A673 (cell line): ENCODE results near the gene MYPN. TPM values are rescaled to one million over a fixed set of nuclear protein-coding genes. Genes with fewer than 3 reads are reported as not detected.

Experiments used
- BruUV-seq: library from RNA; stranded (reverse); fragments of 400-500 nt; replicated peaks from 2 replicates; lab custom pipeline; 2021; lab: Mats Ljungman, UMichigan
- CTCF ChIA-PET: fragments of 300-600 bp; sonication (Branson Sonifier 250); formaldehyde crosslinking; loops from one replicate; lab custom pipeline; 2022; ENCODE audit warnings: antibody characterized with exemption; lab: Charles Lee
- POLR2A ChIA-PET: fragments of 300-600 bp; sonication (Branson Sonifier 250); formaldehyde crosslinking; loops from one replicate; lab custom pipeline; 2022; ENCODE audit warnings: antibody characterized with exemption; ENCODE audit not compliant: low non-redundant PET; lab: Charles Lee
- DNase-seq: peaks from one replicate; pipeline ENCODE4 v3.0.0-alpha.2; 2015; ENCODE audit warnings: low spot score
- H3K27ac ChIP-seq: fragments of 200-600 bp; sonication (generic); 2 replicates; pipeline ENCODE4 v1.5.1; 2016; ENCODE audit warnings: mixed run types, low read depth, mild to moderate bottlenecking, mixed read lengths, antibody characterized with exemption, low read length; ENCODE audit not compliant: poor library complexity, severe bottlenecking
- H3K27me3 ChIP-seq: fragments of 200-600 bp; sonication (generic); replicated peaks from 2 replicates; pipeline ENCODE4 v1.6.1; 2017; ENCODE audit warnings: mixed run types, low read depth, mild to moderate bottlenecking, mixed read lengths, antibody characterized with exemption, low read length; ENCODE audit not compliant: insufficient read depth, poor library complexity
- H3K36me3 ChIP-seq: fragments of 200-600 bp; sonication (generic); 2 replicates; pipeline ENCODE4 v1.6.1; 2016; ENCODE audit warnings: mixed run types, mild to moderate bottlenecking, mixed read lengths, antibody characterized with exemption, low read length; ENCODE audit not compliant: insufficient read depth, poor library complexity, severe bottlenecking
- H3K4me1 ChIP-seq: fragments of 200-600 bp; sonication (generic); 2 replicates; pipeline ENCODE4 v1.6.1; 2017; ENCODE audit warnings: mixed run types, mild to moderate bottlenecking, mixed read lengths, antibody characterized with exemption, low read length; ENCODE audit not compliant: insufficient read depth, poor library complexity, severe bottlenecking
- H3K4me3 ChIP-seq: fragments of 200-600 bp; sonication (generic); 2 replicates; pipeline ENCODE4 v1.5.1; 2016; ENCODE audit warnings: low read depth, mixed run types, mild to moderate bottlenecking, mixed read lengths, low read length; ENCODE audit not compliant: poor library complexity, severe bottlenecking
- H3K9me3 ChIP-seq: fragments of 200-600 bp; sonication (generic); 2 replicates; pipeline ENCODE4 v1.6.1; 2016; ENCODE audit warnings: mixed run types, low read depth, mild to moderate bottlenecking, mixed read lengths, antibody characterized with exemption, low read length; ENCODE audit not compliant: poor library complexity, severe bottlenecking
- EZH2 ChIP-seq: fragments of 200-600 bp; sonication (generic); IDR thresholded peaks from 2 replicates; pipeline ENCODE4 v1.6.1; 2017; ENCODE audit warnings: borderline replicate concordance, low read depth, mild to moderate bottlenecking, mixed read lengths, antibody characterized with exemption, low read length; ENCODE audit not compliant: poor library complexity, severe bottlenecking
- intact Hi-C: fragments of 100-400 bp; cut with micrococcal nuclease; formaldehyde crosslinking; loops from one replicate; pipeline ENCODE4 v1.10.0; 2022; ENCODE audit not compliant: unreplicated experiment
- total RNA-seq: library from RNA; stranded (reverse); gene quantifications from 2 replicates; pipeline ENCODE4 v1.2.3, GENCODE V29; 2021
- TF ChIP-seq, protein P1 (sequence below): fragments of 300-800, 200-600 bp; sonication (generic); conservative IDR thresholded peaks from 2 replicates; pipeline ENCODE4 v1.5.1; 2017; ENCODE audit warnings: low read depth, mild to moderate bottlenecking, antibody characterized with exemption, low read length, moderate library complexity, mixed read lengths

MYPN gene
- total RNA-seq, 1 experiment from 2014 or later, result 1.7 TPM

DNA sequence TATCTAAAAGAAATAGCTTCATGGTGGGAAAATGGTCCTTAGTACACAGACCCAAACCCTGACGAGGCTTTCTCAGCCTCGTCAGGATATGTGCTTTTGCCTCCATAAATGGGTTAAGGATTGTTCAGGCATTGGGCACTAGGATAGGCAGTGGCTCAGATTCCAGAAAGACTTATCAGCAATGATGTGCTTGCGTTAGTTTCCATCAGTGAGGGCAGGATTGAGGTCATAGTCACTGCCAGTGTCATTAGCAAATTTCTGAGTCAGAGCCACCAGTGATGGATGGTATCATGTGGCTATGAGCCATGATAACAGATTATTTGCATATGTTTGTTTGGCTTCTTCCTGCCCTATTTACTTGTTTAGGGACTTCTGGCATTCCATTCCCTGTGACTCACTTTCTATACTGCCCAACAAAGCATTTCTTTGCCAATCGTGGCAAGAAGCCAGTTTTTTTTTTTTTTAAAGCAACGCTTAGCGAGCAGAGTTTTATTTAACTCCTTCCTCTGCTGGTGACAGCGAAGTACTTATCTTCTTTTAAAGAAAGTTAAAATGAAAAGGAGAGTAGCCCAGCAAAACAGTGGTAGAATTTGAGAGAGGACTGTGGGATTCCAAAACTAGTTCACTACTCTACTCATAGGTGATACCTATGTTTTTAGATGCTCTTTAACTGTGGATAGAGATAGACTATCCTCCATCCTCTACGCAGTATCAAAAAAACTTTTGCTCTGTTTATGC is 44.4 kb downstream of the MYPN start:
- DNase-seq, result peak; percentile 93
- Histone ChIP-seq H3K9me3 (no peaks in the 10 kb centered on the region), H3K36me3 (no peaks in the 10 kb centered on the region), H3K4me1 (peaks cover 33% of the 10 kb centered on the region), H3K27ac (peak overlapping the region; percentile 70), H3K4me3 (peak overlapping the region; percentile 20), H3K27me3 (no peaks in the 10 kb centered on the region)
- POLR2A ChIA-PET, result no interaction called here
- no peak for TF ChIP-seq EZH2
- TF ChIP-seq, protein P1, sequence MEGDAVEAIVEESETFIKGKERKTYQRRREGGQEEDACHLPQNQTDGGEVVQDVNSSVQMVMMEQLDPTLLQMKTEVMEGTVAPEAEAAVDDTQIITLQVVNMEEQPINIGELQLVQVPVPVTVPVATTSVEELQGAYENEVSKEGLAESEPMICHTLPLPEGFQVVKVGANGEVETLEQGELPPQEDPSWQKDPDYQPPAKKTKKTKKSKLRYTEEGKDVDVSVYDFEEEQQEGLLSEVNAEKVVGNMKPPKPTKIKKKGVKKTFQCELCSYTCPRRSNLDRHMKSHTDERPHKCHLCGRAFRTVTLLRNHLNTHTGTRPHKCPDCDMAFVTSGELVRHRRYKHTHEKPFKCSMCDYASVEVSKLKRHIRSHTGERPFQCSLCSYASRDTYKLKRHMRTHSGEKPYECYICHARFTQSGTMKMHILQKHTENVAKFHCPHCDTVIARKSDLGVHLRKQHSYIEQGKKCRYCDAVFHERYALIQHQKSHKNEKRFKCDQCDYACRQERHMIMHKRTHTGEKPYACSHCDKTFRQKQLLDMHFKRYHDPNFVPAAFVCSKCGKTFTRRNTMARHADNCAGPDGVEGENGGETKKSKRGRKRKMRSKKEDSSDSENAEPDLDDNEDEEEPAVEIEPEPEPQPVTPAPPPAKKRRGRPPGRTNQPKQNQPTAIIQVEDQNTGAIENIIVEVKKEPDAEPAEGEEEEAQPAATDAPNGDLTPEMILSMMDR, result no peak
- BruUV-seq, result no TSS peak
- CTCF ChIA-PET, result no interaction called here
- intact Hi-C loops, result no loop called here

DNA sequence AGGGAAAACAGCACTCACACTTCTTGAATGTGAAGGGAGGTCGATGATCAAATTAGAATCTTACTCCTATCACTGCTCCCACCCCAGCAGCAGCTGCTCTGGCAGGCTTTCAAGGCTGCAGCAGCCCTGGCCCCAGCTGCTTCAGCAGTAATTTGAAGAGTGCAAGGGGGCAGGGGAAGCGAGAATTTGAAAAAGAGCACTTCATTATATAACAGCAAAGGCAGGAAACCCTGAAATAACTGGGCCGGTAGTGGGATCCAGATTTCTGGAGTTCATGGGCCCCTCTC is 44.9 kb downstream of the MYPN start:
- BruUV-seq, result no TSS peak
- Histone ChIP-seq H3K36me3 (no peaks in the 10 kb centered on the region), H3K9me3 (no peaks in the 10 kb centered on the region), H3K27me3 (no peaks in the 10 kb centered on the region), H3K4me1 (peaks cover 33% of the 10 kb centered on the region), H3K27ac (peak overlapping the region; percentile 70), H3K4me3 (peak overlapping the region; percentile 20)
- ChIA-PET POLR2A (no interaction called here), CTCF (no interaction called here)
- intact Hi-C loops, result no loop called here
- peak; percentile 65 for DNase-seq
- TF ChIP-seq, protein P1, result no peak
- TF ChIP-seq EZH2, result no peak

DNA sequence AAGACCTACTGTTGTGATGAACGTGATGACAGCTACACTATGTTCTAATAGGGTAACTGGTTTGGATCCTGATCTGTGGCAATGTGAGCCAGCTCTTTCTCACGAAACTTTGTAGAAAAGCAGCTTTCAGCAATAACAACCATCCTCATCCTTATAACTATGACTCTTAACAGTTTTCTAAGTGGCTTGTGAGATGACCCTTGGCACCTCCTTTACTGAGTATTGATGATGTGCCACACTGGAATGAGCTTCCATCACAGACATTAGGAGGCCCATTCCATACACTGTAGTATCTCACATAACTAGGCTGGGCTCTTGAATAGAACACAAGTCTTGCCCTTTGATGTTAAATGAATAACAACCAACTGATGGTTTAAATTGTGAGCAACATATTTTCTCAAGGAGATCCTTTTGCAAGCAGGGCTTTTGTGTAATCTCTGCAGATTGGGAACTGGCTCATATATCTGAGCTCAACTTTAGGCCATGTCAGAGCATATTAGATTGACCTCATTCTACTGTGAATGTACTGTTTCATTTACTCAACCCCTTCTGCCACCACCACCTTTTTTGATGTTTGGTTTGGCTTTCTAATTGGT is 46.4 kb downstream of the MYPN start:
- H3K4me3 ChIP-seq, result no peak overlapping the region
- H3K27ac ChIP-seq, result no peak overlapping the region
- TF ChIP-seq, protein P1, result no peak
- no peak for TF ChIP-seq EZH2
- POLR2A ChIA-PET, result no interaction called here
- intact Hi-C loops, result loop anchor here (1.0 kb wide), 4 partner anchors 72 to 300 kb away; partner anchors contain the start of gene SIRT1
- no peak for DNase-seq
- H3K36me3 ChIP-seq, result no peaks in the 10 kb centered on the region
- CTCF ChIA-PET, result interaction anchor here (0.6 to 2.0 kb wide), 4 partner anchors 71 to 300 kb away, joined by 3 to 7 read pairs (median 4); no protein-coding TSS in a partner anchor
- H3K9me3 ChIP-seq, result no peaks in the 10 kb centered on the region
- no TSS peak for BruUV-seq
- no peaks in the 10 kb centered on the region for H3K27me3 ChIP-seq
- H3K4me1 ChIP-seq, result peaks cover 33% of the 10 kb centered on the region
